ENCODE data around the gene MMEL1.
A peak's percentile ranks its signal among the peaks of the same experiment; 100 is the strongest.
"Not testable (repeated sequence)": the region's sequence is repeated elsewhere in the genome, so short reads cannot be mapped to it uniquely, and the experiment has no call there.

MMEL1 gene

GRCh38 chr1:2659806-2660205 is 27.0 kb upstream of the MMEL1 start:
- not testable (repeated sequence) for H3K14ac ChIP-seq (ENCODE audit: low read length in 2 of 2); H3K36me3 ChIP-seq (ENCODE audit: control insufficient read depth in 1 of 2, insufficient read depth in 2 of 2, low read depth in 1 of 2, low read length in 2 of 2); H3K4ac ChIP-seq (ENCODE audit: low read depth in 1 of 2, low read length in 2 of 2); H3K23ac ChIP-seq (ENCODE audit: low read length in 2 of 2); H3K18ac ChIP-seq (ENCODE audit: low read depth in 1 of 2, low read length in 2 of 2); H2BK5ac ChIP-seq (ENCODE audit: low read depth, low read length, poor library complexity, severe bottlenecking); H4K8ac ChIP-seq (ENCODE audit: low read length); H3K79me1 ChIP-seq (replicated peaks; ENCODE audit: low read length, poor library complexity, severe bottlenecking); H2AK5ac ChIP-seq (ENCODE audit: low read length, severe bottlenecking); H3K4me3 ChIP-seq (ENCODE audit: insufficient read depth in 1 of 2, low read depth in 1 of 2, low read length in 2 of 2); H3K27me3 ChIP-seq (ENCODE audit: control insufficient read depth in 1 of 2, insufficient read depth in 1 of 2, low read length in 2 of 2); H3K9ac ChIP-seq (ENCODE audit: low read length); H2BK15ac ChIP-seq (ENCODE audit: low read depth, poor library complexity, severe bottlenecking); H2AFZ ChIP-seq (ENCODE audit: low read depth, low read length); H3K27ac ChIP-seq (ENCODE audit: low read length, poor library complexity, severe bottlenecking); H2BK12ac ChIP-seq (ENCODE audit: low read length in 2 of 2); H4K91ac ChIP-seq (ENCODE audit: low read length); H3K4me1 ChIP-seq (ENCODE audit: control insufficient read depth, insufficient read depth, low read depth, low read length); H3K4me2 ChIP-seq (ENCODE audit: low read length, poor library complexity, severe bottlenecking); H3K9me3 ChIP-seq (ENCODE audit: control insufficient read depth, low read length); DNase-seq; H2BK120ac ChIP-seq (ENCODE audit: low read depth, low read length)
- WGBS, result 77% methylated on average over 2 of the region's 8 CpGs

GRCh38 chr1:2657909-2658308 is 25.1 kb upstream of the MMEL1 start:
- not testable (repeated sequence) for H2BK120ac ChIP-seq (ENCODE audit: low read depth, low read length); H3K79me1 ChIP-seq (replicated peaks; ENCODE audit: low read length, poor library complexity, severe bottlenecking); H2AFZ ChIP-seq (ENCODE audit: low read depth, low read length); H3K4ac ChIP-seq (ENCODE audit: low read depth in 1 of 2, low read length in 2 of 2); H3K27ac ChIP-seq (ENCODE audit: low read length, poor library complexity, severe bottlenecking); H3K27me3 ChIP-seq (ENCODE audit: control insufficient read depth in 1 of 2, insufficient read depth in 1 of 2, low read length in 2 of 2); H3K4me1 ChIP-seq (ENCODE audit: control insufficient read depth, insufficient read depth, low read depth, low read length); DNase-seq; H3K23ac ChIP-seq (ENCODE audit: low read length in 2 of 2); H3K14ac ChIP-seq (ENCODE audit: low read length in 2 of 2); H3K36me3 ChIP-seq (ENCODE audit: control insufficient read depth in 1 of 2, insufficient read depth in 2 of 2, low read depth in 1 of 2, low read length in 2 of 2); H3K18ac ChIP-seq (ENCODE audit: low read depth in 1 of 2, low read length in 2 of 2); H4K91ac ChIP-seq (ENCODE audit: low read length); H2BK12ac ChIP-seq (ENCODE audit: low read length in 2 of 2); H2AK5ac ChIP-seq (ENCODE audit: low read length, severe bottlenecking); H3K9ac ChIP-seq (ENCODE audit: low read length); H3K4me2 ChIP-seq (ENCODE audit: low read length, poor library complexity, severe bottlenecking); H2BK15ac ChIP-seq (ENCODE audit: low read depth, poor library complexity, severe bottlenecking); H4K8ac ChIP-seq (ENCODE audit: low read length); H3K4me3 ChIP-seq (ENCODE audit: insufficient read depth in 1 of 2, low read depth in 1 of 2, low read length in 2 of 2); H2BK5ac ChIP-seq (ENCODE audit: low read depth, low read length, poor library complexity, severe bottlenecking)
- WGBS, result no CpG with 5 or more reads among the region's 10 CpGs
- peaks cover 13% of the 10 kb centered on the region for H3K9me3 ChIP-seq (ENCODE audit: control insufficient read depth, low read length)

- H4K91ac ChIP-seq (ENCODE audit: low read length); H2BK5ac ChIP-seq (ENCODE audit: low read depth, low read length, poor library complexity, severe bottlenecking); H3K14ac ChIP-seq (ENCODE audit: low read length in 2 of 2); H3K18ac ChIP-seq (ENCODE audit: low read depth in 1 of 2, low read length in 2 of 2); H2BK12ac ChIP-seq (ENCODE audit: low read length in 2 of 2); H2AFZ ChIP-seq (ENCODE audit: low read depth, low read length); H3K4ac ChIP-seq (ENCODE audit: low read depth in 1 of 2, low read length in 2 of 2); H2BK15ac ChIP-seq (ENCODE audit: low read depth, poor library complexity, severe bottlenecking); H3K4me1 ChIP-seq (ENCODE audit: control insufficient read depth, insufficient read depth, low read depth, low read length); H3K9ac ChIP-seq (ENCODE audit: low read length); H3K27me3 ChIP-seq (ENCODE audit: control insufficient read depth in 1 of 2, insufficient read depth in 1 of 2, low read length in 2 of 2); H3K36me3 ChIP-seq (ENCODE audit: control insufficient read depth in 1 of 2, insufficient read depth in 2 of 2, low read depth in 1 of 2, low read length in 2 of 2); H2BK120ac ChIP-seq (ENCODE audit: low read depth, low read length); DNase-seq; H4K8ac ChIP-seq (ENCODE audit: low read length); H2AK5ac ChIP-seq (ENCODE audit: low read length, severe bottlenecking); H3K23ac ChIP-seq (ENCODE audit: low read length in 2 of 2); H3K27ac ChIP-seq (ENCODE audit: low read length, poor library complexity, severe bottlenecking); H3K79me1 ChIP-seq (replicated peaks; ENCODE audit: low read length, poor library complexity, severe bottlenecking); H3K4me2 ChIP-seq (ENCODE audit: low read length, poor library complexity, severe bottlenecking); H3K4me3 ChIP-seq (ENCODE audit: insufficient read depth in 1 of 2, low read depth in 1 of 2, low read length in 2 of 2): not testable (repeated sequence)
- 22% methylated on average over 3 of the region's 12 CpGs for WGBS
- H3K9me3 ChIP-seq (ENCODE audit: control insufficient read depth, low read length), result peaks cover 18% of the 10 kb centered on the region
These were observed 24.3 kb upstream of the MMEL1 start for GRCh38 chr1:2657124-2657523.

- not testable (repeated sequence) for H3K9ac ChIP-seq (ENCODE audit: low read length); H3K27me3 ChIP-seq (ENCODE audit: control insufficient read depth in 1 of 2, insufficient read depth in 1 of 2, low read length in 2 of 2); H2BK5ac ChIP-seq (ENCODE audit: low read depth, low read length, poor library complexity, severe bottlenecking); H3K23ac ChIP-seq (ENCODE audit: low read length in 2 of 2); H3K4me2 ChIP-seq (ENCODE audit: low read length, poor library complexity, severe bottlenecking); H2AFZ ChIP-seq (ENCODE audit: low read depth, low read length); H2BK15ac ChIP-seq (ENCODE audit: low read depth, poor library complexity, severe bottlenecking); H3K4ac ChIP-seq (ENCODE audit: low read depth in 1 of 2, low read length in 2 of 2); H3K36me3 ChIP-seq (ENCODE audit: control insufficient read depth in 1 of 2, insufficient read depth in 2 of 2, low read depth in 1 of 2, low read length in 2 of 2); H3K18ac ChIP-seq (ENCODE audit: low read depth in 1 of 2, low read length in 2 of 2); H3K27ac ChIP-seq (ENCODE audit: low read length, poor library complexity, severe bottlenecking); H2BK120ac ChIP-seq (ENCODE audit: low read depth, low read length); H4K91ac ChIP-seq (ENCODE audit: low read length); H3K4me1 ChIP-seq (ENCODE audit: control insufficient read depth, insufficient read depth, low read depth, low read length); H2BK12ac ChIP-seq (ENCODE audit: low read length in 2 of 2); H2AK5ac ChIP-seq (ENCODE audit: low read length, severe bottlenecking); H3K14ac ChIP-seq (ENCODE audit: low read length in 2 of 2); H3K79me1 ChIP-seq (replicated peaks; ENCODE audit: low read length, poor library complexity, severe bottlenecking); DNase-seq; H4K8ac ChIP-seq (ENCODE audit: low read length)
- peaks cover 19% of the 10 kb centered on the region for H3K9me3 ChIP-seq (ENCODE audit: control insufficient read depth, low read length)
- H3K4me3 ChIP-seq (ENCODE audit: insufficient read depth in 1 of 2, low read depth in 1 of 2, low read length in 2 of 2), result peak overlapping the region in 1 of 2 experiments; percentile 1
- 53% methylated on average over 16 of the region's 16 CpGs for WGBS
These were observed 23.0 kb upstream of the MMEL1 start for GRCh38 chr1:2655598-2656434.
